Stimulated activated CD8-positive, alpha-beta memory T cell treated with anti-CD3 and anti-CD28 coated beads, Interleukin-12 subunit alpha, Interleukin-12 subunit beta, amount 100 ng/mL, for 4 hours (primary cell): ENCODE measurements around the gene IQCE.
A peak's percentile ranks its signal among the peaks of the same experiment; 100 is the strongest.
"Not testable (repeated sequence)": the region's sequence is repeated elsewhere in the genome, so short reads cannot be mapped to it uniquely, and the experiment has no call there.

ENCODE experiments used
- DNase-seq: peaks from one replicate; pipeline ENCODE4 v3.0.0-alpha.2; 2020; ENCODE audit warnings: low read depth

IQCE gene

DNA sequence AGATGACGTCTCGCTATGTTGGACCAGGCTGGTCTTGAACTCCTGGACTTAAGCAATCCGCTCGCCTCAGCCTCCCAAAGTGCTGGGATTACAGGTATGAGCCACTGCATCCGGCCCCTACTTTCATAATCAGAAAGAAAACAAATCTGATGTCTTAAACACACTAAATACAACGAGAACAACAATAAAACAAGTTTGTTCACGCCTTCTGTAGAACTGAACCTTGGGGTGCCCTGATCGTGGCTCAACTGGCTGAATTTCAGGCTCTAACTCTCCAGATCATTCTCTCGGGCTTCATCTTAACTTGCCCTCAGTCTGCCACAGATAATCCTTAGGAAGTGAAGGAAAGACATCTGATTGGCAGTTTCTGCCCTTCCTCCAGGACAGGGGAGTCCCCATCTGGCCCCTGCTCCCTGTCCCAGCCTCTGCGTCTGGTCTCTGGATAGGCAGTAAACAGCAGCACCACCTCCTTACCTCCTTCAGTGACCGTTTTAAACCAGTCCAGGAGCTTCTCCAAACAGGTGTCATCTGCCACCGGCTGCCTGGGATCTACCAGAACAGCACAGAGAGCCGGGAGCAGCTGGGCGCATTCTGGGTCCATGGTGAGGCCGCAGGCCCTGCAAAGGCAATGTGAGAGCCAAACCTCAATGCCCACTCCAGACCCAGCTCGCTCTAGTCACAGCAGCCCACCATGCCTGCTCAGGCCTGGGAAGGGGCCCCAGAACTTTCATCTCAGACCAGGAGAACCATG lies 4.8 kb upstream of the IQCE start:
- no peak for DNase-seq

DNA sequence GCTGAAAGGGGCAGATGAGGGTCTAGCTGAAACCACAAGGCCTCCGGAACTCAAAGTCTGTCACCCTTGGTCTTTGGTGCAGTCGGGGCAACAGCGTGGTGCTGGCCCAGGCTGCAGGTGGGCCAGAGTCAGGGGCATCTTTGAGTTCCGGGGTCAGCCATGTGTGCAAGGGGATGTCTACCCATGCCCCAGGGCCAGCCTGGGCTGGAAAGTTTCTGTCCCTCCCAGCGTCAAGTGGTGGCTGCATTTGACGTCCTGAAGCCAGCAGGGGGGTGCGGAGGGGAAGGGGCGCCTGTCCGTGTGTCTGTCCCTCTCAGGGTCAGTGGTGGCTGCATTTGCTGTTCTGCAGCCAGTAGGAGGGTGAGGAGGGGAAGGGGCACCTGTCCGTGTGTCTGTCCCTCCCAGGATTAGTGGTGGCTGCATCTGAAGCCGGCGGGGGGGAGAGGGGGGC lies 4.1 kb upstream of the IQCE start:
- no peak for DNase-seq

DNA sequence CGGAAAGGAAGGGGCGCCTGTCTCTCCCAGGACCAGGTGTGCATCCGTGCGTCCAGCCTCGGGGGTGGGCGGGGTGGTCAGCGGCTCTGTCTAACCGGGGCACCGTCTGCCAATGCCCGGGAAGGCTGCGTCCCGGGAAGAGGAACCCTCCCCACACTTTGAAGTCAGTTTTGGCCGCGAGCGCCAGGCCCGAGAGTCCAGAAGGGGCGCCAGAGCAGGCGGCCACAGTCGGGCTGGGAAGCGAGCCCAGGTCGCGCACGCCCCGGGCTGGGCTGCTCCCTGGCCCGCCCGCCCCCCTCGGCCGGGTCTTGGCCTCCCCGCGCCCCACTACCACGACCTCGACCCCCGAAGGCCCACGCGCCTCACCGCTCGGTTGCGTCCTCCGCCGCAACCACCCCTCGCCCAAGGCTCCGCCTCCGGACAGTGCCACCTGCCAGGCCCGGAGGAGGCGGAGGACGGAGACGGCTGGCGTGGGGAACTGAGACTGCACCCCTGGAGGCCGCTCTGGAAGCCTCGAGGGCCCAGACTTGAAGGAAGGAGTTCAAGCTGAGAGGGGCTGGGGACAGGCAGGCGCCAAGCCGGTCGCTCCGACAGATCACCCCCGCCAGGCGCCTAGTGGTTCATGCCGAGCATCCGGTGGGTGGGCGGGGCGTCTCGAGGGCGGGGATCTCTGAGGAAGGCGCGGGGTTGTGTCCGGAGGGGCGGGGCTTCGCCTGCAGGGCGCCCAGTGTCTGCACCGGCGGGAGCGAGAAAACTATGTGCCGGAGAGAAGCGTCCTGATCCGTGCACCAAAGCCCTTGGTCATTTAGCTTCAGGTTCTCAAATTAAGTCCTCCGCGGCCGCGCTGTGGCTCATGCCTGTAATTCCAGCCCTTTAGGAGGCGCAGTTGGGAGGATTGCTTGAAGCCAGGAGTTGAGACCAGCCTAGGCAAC lies 3.4 kb upstream of the IQCE start, which contains the start of gene BRAT1:
Gene BRAT1, minus strand, starts transcription at position 404 of the 932 bp plus-strand sequence. CDS start 1,093 bp downstream, outside the sequence.
- peak; percentile 89 for DNase-seq

DNA sequence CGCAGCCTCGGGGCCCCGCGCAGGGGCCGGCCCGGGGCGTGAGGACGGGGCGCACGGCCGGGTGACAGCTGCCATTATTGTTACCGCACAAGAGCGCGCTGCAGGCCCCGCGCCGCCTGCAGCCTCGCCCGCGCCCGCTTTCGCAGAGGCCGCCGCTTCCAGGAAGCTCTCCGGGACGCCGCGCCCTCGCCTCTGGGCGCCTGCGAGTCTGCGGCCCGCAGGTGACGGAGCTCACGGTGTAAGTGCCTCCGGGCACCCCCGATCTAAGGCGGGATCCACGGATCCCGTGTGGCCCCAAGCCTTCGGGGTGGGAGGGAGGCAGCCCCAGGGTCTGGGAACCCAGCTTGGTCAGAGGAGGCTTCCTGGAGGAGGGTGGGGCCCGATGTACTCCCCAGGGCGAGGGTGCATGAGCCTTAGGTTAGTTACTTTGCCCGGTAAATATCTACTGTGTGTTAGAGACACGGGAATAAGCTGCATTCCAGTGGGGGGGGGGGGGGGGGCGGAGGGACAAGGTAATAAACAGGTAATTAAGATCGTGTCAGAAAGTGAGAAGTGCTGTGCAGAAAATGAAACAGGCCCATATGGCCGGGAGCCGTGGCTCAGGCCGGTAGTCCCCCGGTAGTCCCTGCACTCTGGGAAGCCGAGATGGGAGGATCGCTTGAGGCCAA lies 638 bp downstream of the IQCE start:
- DNase-seq = no peak

DNA sequence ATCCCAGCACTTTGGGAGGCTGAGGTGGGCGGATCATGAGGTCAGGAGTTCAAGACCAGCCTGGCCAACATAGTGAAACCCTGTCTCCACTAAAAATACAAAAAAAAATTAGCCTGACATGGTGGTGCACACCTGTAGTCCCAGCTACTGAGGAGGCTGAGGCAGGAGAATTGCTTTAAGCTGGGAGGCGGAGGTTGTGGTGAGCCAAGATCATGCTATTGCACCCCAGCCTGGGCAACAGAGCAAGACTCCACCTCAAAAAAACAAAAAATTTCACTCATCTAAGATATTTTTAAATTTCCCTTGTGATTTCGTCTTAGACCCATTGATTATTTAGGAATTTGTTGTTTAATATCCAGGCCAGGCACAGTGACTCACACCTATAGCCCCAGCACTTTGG lies 5.2 kb downstream of the IQCE start:
- DNase-seq = not testable (repeated sequence)

DNA sequence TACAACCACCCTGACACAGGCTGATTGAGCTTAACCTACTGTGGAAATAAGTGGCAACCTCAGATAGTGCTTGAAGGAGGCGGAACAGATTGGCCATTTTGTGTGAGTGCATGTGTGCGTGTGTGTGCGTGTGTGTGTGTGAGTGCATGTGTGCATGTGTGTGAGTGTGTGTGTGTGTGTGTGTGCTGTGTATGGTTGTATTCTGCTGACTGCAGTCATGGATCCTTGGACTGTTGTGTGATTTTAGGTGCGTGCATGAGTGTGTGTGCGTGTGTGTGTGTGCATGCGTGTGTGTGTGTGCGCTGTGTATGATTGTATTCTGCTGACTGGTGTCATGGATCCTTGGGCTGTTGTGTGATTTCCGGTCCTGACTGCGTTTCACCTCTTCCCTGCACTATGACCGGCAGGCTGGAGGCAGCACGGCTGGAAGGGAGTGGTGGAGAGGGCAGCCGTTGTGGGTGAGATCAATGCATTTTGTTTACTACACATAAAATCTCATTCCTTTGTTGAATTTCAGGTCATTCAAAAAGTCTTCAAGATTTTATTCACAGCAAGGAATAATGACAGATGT lies 6.3 kb downstream of the IQCE start:
- DNase-seq = no peak

DNA sequence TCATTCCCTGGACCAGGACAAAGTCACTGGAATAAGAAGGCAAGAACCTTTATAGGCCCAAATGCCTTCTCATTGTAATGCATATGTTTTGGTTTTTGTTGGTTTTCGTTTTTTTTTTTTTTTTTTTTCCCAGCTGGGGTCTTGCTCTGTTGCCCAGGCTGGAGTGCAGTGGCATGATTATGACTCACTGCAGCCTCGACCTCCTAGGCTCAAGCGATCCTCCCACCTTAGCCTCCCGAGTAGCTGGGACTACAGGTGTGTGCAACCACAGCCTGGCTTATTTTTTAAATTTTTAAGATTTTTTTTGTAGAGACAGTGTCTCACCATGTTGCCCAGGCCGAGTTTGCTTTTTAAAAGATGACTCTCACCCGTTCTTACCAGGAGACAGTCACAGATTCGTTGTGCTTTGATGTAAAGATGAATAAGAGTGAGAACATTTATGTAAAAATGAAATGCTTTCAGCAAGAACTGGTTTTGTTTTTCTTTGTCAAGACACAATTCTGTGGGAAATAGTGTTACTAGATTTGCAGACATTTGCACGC lies 7.6 kb downstream of the IQCE start:
- no peak for DNase-seq

DNA sequence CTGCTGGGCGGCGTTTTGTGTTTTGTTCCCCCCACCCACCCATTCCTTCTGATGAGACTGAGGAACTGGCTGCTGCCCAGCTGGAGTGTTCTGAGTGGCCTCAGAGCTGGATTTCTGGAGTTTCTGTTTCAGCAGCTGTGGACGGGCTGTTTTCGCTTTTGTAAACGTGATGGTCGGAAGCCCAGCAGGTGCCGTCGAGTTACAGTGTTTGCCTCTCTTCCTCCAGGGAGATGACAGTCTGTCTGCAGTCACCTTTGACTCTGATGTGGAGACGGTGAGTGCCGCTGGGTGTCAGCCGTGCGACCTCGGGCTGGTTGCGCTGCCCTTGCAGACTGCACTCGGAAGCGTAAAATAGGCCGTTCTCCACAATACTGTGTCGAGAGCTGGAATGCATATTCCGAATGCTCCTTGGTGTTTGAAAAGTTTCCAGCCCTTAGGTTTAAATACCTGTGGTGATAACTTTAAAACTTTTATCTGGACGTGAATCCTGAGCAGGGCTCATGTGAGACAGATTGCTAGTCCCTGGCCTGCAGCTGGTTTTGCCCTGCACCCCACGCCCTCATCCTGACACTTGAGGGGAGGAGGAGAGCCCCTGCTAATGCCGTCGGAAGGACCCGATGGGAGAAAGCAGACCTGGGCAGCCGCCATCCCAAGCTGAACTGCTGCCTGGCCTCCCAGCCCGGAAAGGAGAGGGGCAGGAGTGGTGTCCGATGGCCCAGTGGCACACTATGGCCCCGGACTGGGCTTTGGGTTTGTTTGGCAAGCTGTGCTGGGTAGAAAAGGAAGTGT lies 8.3 kb downstream of the IQCE start:
- no peak for DNase-seq

DNA sequence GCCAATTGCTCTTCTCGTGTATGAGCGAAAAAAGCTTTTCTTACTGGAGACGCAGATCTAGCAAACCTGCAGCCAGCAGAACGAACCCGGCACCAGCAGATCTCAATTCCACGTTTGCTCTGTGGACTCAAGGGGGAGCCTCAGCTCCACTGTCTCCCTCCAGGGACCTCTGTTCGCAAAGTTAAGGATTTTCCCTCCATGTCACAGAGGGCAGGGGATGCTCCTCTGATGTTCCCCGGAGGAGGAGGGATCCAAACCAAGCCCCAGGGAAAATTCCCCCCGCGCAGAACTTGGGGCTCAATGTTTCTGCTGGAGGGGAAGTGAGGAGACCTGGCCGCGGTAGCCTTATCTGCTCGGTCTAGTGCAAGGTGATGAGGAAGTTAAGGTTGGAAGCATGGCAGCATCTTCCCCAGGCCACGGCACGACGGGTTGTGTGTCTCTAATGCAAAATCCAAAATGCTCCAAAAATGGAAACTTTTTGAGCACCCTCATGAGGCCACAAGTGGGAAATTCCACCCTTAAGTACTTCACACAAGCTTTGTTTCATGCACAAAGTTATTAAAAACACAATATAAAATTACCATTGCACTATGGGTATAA lies 9.0 kb downstream of the IQCE start:
- DNase-seq = no peak

DNA sequence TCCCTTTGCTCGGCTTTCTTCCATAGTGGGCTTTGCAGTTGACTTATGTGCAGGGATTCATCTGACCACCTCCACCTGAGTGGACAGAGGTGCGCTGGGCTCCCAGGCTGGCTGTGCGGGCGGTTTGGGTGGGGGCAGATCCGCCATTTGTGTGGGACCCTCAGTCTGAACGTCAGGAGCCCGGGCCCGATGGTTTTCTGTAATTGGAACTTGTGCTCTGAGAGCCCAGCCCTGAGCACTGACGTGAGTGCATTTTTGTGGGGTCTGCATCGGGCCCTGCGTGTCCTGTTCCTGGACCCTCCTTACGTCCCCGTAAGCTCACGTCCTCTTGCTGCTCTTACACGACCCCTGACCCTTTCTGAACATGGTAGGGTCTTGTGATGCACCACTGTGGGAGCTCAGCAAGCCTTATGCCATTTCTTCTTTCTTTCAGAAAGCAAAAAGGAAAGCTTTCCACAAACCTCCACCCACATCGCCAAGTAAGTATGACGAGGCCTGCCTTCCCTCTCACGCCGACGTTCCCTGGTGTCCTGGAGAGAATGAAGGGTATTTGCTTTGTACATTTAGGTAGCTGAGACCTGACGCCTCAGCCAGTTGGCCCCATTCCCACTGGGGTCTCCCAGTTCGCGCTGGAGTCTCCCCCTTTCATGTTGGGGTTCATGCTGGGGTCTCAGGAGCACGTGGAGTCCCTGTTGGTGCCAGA lies 9.9 kb downstream of the IQCE start:
- no peak for DNase-seq

DNA sequence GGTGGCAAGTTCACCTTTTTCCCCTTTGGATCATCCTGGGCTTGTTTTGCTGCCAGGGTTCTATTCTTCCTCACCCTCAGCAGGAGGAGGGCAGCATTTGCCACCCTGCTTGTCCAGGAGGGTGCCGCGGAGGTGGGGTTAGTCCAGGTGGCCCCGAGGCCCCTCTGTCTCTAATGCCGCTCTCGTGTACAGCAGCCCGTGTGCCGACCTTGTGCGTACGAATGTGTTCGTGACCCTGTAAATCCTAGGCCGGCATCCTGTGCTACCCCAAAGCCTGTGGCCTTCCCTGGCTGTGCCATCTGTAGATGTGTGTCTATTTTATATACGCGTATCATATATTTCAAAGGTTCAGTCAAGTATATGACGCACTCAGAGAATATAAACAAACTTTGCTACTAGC lies 10.6 kb downstream of the IQCE start:
- DNase-seq = no peak

DNA sequence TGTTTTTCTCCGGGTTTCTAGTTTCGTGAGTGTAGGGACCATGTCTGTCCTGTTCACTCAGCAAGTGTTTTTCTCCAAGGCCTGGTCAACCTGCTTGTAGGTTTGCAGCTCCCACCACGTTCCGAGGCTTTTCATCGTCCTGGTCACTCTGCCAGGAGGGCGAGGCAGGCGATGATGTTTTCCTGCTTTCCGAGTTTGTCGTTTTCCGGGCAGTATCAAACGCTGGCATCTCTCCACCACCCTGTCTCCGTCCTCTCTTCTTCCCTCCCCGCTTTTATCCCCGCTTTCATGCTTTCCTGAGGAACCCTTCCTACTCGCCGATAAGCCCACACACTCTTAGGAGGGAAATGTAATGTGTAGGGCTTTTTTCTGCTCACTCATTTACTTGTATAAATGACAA lies 11.2 kb downstream of the IQCE start:
- DNase-seq = no peak

DNA sequence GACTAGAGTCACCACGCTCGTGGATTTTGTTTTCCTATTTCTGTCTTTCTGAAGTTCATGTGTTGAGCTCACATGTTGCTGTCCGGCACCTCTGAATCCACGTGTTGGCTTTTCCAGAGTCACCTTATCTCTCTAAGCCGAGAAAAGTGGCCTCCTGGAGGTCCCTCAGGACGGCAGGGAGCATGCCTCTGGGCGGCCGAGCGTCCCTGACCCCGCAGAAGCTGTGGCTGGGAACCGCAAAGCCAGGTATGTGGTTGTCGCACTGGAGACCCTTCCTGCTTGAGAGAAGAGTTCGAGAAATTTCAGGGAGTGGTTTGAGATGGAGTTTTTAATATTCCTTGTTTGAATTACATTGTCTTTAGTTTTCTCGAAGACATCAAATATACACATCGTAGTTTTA lies 12.6 kb downstream of the IQCE start:
- no peak for DNase-seq

DNA sequence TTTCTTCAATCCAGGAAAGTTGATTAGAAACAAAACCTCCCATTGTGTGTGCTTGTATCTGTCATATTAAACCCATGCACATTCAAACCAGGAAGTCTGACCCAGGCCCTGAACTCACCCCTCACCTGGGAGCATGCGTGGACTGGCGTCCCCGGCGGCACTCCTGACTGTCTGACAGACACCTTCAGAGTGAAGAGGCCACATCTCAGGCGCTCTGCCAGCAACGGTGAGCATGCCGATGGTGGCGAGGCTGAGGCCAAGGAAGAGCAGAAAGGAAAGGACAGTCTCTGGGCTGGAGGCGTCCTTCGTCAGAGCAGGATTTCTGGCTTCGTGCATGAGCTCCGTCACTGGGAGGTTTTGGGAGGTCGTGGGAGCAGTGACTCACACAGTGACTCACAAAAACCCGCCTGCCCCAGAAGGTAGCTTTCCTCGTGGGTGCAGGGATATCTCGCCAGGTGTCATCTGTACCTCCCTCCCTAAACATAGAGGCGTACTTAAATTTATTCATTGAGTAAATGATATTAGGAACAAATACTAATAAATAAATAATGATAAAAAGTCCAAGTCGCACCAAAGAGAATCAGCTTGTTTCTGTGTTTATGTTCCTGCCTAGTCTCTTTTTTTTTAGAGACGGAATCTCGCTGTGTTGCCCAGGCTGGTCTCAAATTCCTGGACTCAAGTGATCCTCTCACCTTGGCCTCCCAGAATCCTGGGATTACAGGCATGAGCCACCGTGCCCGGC lies 13.5 kb downstream of the IQCE start:
- DNase-seq = no peak

DNA sequence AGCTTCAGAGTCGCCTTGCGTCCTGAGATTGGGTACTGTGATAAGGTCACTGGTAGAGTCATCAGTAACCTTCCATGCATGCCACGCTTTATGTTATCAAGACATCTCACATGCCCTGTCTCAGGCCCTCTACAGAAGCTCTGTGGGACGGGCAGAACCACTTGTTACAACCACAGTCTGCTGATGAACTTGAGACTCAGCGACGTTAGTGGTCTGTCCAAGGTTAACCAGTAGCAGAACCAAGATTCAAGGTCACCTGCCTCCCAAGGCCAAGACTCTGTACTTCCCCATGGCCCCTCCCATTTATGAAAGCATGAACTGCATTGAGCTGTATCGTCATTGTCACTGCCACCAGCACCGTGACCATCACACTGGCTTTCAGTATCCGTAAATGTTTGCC lies 15.0 kb downstream of the IQCE start:
- DNase-seq = no peak

DNA sequence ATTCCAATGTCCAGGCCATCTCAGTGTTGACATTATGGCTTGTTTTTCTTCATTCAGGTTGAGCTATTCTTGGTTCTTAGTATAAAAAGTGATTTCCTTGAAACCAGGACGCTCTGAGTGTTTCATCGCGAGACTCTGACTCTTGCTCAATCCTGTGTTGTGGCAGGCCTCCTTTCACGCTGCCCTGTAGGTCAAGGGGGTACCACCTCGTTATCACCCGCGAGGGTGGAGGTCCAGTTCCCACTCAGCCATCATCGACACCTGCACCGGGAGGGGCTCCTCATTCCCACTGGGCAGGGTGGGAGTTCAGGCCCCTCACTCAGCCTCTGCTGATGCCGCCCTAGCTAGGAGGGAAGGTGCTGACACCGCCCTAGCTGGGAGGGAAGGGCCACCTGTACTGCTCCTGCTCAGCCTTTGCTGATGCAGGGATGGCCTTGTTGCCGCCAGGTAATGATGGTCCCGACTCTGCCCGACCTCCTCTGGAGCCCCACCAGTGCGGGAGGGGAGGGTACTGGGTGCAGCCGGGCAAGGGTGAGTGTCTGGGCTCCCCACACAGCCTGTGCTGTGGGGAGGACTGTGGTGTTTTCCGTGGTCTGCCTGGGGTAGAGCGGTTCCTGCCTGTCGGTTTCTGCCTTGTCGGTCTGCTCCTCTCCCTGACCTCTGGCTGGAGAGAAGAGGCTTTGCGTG lies 16.4 kb downstream of the IQCE start:
- no peak for DNase-seq

DNA sequence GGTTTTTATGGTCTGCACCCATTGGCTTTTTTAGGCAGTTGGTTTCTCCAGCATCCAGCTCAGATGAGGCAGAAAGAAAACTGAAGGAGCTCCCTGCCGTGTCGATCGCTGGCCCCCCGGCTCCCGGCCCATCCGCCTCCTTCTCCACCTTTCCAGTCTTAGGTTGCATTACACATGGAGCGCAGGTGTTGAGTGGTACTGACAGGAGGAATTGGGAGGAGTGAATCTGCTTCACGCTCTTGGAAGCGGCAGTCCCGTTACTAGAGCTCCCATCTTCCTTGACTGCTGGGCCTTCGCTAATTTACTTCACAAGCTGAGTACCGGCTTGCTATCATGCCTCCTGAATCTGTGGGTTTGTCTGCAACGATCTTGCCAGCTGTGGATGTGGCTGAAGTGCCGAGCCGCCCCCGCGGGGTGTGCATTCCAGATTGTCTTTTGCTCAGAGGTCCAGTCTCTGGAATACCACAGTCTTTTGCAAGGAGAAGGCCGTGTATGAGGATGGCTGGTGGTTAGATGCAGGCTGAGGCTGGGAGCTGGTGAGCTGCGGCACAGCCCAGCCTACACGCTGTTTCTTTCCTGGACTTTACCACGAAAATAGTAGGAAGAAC lies 17.1 kb downstream of the IQCE start:
- no peak for DNase-seq
